Measurements from ENCODE around the gene ZNF891.

ZNF891 gene

DNA sequence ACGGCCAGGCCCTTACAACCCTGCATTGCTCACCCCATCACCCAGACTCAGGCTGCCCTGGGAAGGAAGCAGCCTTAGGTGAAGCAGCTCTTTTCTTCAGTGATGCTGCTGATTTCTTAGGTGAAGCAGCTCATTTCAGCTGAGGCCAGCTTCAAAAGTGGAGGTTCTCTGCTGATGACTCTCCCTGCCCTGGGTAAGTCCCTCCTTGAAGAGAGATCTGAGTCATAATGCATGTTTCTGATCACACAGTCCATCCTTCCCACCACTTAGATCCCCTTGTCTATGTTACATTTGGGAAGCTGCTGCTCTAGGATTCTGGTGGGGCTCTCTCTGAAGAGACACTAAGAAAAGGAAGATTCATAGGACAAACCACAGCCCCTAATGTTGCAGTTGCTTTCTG, 66.5 kb downstream of the ZNF891 start:
- FAIRE-seq (no peak), DNase-seq (ENCODE audit: low spot score) (no peak)

DNA sequence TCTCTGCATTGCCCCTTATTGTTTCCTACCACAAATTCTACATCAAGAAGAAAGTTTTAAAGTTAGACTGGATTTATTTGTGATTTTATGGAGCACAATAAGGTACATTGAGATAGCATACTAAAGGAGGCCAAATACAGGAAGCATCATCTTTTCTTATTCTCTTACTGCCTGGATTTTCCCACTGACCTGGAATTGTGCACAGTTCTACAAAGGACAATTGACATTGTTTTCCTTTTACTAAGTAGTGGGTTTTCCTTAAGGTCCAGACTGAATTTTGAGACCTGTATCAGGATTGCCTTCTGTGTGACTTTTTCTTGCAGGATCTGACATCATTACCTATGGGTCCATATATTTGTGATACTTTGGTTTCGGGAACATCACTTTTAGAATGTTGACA, 68.1 kb downstream of the ZNF891 start:
- DNase-seq (ENCODE audit: low spot score): no peak
- FAIRE-seq: no peak

DNA sequence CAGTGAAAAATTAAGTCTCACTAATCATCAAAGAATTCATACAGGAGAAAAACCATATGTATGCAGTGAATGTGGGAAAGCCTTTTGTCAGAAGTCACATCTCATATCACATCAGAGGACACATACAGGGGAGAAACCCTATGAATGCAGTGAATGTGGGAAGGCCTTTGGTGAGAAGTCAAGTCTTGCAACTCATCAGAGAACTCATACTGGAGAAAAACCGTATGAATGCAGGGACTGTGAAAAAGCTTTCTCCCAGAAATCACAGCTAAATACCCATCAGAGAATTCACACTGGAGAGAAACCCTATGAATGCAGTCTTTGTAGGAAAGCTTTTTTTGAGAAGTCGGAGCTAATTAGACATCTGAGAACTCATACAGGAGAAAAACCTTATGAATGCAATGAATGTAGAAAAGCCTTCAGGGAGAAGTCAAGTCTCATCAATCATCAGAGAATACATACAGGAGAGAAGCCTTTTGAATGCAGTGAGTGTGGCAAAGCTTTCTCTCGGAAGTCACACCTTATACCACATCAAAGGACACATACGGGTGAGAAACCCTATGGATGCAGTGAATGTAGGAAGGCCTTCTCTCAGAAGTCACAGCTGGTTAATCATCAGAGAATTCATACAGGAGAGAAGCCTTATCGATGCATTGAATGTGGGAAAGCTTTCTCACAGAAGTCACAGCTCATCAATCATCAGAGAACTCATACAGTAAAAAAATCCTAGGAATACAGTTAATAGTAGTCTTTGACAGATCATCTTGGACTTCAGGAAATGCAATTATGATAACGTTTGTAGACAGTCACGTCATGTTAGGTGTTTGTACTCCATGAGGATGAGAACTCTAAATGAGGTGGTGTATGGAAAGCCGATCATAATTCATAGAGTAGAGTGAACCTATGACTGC, 71.6 kb downstream of the ZNF891 start:
- DNase-seq (ENCODE audit: low spot score) (no peak), FAIRE-seq (no peak)

DNA sequence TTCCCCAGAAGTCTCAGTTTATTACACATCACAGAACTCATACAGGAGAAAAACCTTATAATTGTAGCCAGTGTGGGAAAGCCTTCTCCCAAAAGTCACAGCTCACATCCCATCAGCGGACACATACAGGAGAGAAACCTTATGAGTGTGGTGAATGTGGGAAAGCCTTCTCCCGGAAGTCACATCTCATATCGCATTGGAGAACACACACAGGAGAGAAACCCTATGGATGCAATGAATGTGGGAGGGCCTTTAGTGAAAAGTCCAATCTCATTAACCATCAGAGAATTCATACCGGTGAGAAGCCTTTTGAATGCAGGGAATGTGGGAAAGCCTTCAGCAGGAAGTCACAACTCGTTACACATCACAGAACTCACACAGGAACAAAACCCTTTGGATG, 72.6 kb downstream of the ZNF891 start:
- DNase-seq (ENCODE audit: low spot score) (no peak), FAIRE-seq (no peak)
